Stimulated activated effector memory CD8-positive, alpha-beta T cell treated with anti-CD3 and anti-CD28 coated beads, Interleukin-12 subunit alpha, Interleukin-12 subunit beta, amount 100 ng/mL, for 72 hours (primary cell): Measurements from ENCODE around the gene STARD5.

Experiments used
- ATAC-seq: fragments of 150-1000 bp; cut with Tn5 transposase; 2 replicates; pipeline ENCODE4 v1.10.0; 2021
- DNase-seq, 2 donors: peaks; one replicate each; pipeline ENCODE4 v3.0.0; 2021 to 2022; ENCODE audit warnings: low spot score in 2 of 2
- H3K27ac Mint-ChIP-seq: one replicate; pipeline ENCODE4 v1.8.0; 2022; ENCODE audit warnings: mild to moderate bottlenecking, mixed read lengths
- H3K36me3 Mint-ChIP-seq: one replicate; pipeline ENCODE4 v1.8.0; 2022; ENCODE audit warnings: mild to moderate bottlenecking, mixed read lengths
- H3K4me1 Mint-ChIP-seq: one replicate; pipeline ENCODE4 v1.8.0; 2022; ENCODE audit warnings: mixed read lengths
- H3K4me3 Mint-ChIP-seq: one replicate; pipeline ENCODE4 v1.8.0; 2022; ENCODE audit warnings: mild to moderate bottlenecking, mixed read lengths
- H3K9me3 Mint-ChIP-seq: one replicate; pipeline ENCODE4 v1.8.0; 2022; ENCODE audit warnings: mixed read lengths

Gene STARD5

DNA sequence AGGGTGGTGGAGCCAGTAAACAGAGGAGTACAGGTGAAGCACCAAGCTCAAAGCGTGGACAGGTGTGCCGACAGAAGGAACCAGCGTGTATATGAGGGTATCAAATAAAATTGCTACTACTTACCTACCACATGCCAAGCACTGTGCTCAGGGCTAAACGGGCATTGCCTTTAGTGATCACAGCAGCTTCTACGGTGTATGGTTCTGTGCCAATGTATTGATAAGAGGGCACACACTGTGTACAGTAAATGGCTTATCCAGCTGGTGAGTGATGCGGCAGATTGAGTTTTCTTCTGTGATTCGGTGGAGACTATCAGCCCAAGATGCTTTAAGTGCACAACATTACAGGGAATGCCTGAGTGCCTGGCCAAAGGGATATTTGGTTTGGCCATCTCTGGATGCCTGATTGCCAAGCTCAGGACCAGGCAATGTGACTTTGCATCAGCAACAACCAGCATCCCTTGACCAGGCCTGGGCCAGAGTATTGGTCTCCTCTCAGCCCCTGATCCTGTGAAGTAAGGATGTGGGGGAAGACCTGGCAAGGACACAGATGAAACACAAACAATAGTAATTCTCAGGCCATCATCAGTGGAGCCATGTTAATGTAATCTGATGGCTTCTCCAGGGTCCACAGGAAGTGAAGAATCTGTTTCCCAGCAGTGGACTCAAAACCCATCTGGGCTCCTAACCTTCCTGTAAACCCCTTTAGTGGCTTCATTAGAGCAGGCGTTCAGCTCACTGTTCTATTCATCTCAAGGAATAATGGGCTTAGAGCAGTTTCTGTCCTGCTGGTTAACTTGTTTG, 14.1 kb downstream of the STARD5 start:
- DNase-seq (no peak), ATAC-seq (no peak)
- peak overlapping the region; percentile 55 for H3K27ac Mint-ChIP-seq
- peaks cover 72% of the 10 kb centered on the region for H3K36me3 Mint-ChIP-seq
- no peaks in the 10 kb centered on the region for H3K9me3 Mint-ChIP-seq
- H3K4me3 Mint-ChIP-seq = no peak overlapping the region
- H3K4me1 Mint-ChIP-seq = peaks cover 51% of the 10 kb centered on the region

DNA sequence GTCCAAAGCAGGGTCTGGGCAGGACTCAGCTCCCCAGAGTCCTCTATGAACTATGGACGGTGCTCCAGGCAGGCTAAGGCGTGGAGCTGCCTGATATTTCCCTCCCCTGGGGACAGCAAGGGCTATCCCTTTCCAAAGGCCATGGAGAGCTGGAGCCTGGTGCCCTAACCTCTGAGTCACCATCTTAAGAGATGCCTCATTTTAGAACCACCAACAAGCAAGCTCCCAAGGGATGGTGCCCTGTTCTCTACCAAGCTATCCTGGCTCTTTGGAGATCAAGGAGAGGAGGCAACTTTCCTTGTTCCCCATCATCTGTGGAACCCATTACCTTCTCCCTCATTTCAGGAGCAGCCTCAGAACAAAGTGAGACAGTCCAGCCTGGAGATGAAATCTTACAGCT, 15.7 kb downstream of the STARD5 start:
- DNase-seq = no peak
- ATAC-seq = no peak
- Mint-ChIP-seq H3K9me3 (no peaks in the 10 kb centered on the region), H3K4me3 (no peak overlapping the region), H3K4me1 (peaks cover 57% of the 10 kb centered on the region), H3K36me3 (peaks cover 80% of the 10 kb centered on the region), H3K27ac (no peak overlapping the region)

DNA sequence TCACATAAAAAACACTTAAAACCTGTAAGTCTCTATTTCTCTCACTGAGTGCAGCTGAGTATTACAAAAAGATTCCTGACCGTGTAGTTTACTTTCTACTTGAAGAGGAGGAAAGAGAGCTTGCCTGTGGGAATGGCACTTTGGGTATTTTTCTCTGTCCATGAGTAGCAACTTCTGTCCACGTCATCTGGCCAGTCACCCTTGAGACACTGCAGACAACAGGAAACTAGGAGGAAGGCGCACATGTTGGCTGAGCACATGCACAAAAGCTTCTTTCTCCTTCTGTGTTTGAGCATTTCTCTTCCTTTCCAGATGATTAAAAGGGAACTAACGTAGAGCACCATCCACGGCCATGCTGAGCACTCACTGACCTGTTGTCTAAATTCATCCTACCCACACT, 19.7 kb downstream of the STARD5 start:
- Mint-ChIP-seq H3K27ac (peak overlapping the region; percentile 84), H3K36me3 (peaks cover 100% of the 10 kb centered on the region), H3K4me3 (peak overlapping the region; percentile 99), H3K9me3 (no peaks in the 10 kb centered on the region), H3K4me1 (peaks cover 77% of the 10 kb centered on the region)
- no peak for ATAC-seq
- DNase-seq = no peak

DNA sequence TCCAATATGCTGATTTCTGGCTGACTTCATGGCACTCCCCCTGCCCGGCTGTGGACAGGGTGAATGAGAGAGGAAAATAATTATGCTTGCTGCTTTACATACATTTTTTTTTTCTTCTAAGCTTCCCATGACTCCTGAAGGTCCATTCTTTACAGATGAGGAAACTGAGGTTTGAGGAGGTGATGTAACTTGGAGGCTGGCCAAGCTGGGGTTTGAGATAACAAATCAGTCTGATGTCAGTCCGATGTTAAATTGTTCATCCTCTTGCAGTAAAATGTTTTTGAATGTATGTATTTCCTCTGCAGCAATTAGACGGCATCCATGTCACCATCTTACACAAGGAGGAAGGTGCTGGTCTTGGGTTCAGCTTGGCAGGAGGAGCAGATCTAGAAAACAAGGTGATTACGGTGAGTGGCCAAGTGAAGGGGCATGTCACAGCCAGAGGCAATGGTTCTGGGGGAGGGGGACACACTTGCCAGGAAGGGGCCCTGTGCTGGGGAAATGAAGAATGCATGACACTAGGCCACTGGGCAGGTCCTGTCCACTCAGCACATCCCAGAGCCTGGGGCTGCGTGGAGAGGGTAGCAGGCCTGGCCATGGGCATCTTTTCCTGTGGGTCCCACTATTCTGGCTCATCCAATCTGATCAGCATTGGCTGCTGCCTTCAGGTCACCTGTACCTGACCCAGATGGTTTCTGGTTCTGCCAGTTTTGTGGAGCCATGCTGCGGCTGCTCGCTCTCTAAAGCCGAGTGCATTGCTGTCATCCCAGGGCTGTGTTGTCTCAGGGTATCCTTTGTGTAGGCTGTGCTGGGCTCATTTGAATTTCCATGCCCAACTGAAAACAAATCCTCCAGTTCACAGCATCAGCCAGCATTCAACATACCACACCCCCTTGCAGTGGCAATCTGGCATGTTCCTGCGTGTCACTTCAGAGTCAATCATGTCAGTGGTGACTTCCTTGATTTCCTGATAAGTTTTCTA, 20.4 kb downstream of the STARD5 start:
- ATAC-seq (no peak), DNase-seq (no peak)
- Mint-ChIP-seq H3K4me1 (peaks cover 84% of the 10 kb centered on the region), H3K4me3 (peak overlapping the region; percentile 99), H3K27ac (peak overlapping the region; percentile 84), H3K36me3 (peaks cover 99% of the 10 kb centered on the region), H3K9me3 (no peaks in the 10 kb centered on the region)

DNA sequence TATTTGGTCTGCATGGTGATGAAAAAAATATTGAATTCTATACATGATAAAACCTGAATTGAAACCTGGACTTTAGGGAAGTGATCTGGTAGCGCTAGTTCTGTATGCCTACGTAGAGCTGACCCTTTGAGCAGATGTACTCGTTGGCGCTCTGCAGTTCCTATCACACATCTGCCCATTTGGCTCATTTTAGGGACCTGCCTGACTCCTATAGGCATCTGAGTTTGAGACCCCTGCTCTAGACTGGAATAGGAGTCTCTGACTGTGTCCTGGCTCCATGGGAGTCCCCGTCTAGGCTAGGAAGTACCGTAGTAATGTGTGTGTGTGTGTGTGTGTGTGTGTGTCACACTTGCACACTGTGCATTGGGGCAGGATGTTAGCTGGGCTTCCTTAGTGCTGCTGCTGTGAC, 21.2 kb downstream of the STARD5 start:
- H3K4me3 Mint-ChIP-seq = peak overlapping the region; percentile 99
- peaks cover 92% of the 10 kb centered on the region for H3K4me1 Mint-ChIP-seq
- DNase-seq (no peak), ATAC-seq (no peak)
- H3K9me3 Mint-ChIP-seq = no peaks in the 10 kb centered on the region
- peak overlapping the region; percentile 98 for H3K27ac Mint-ChIP-seq
- H3K36me3 Mint-ChIP-seq = peaks cover 93% of the 10 kb centered on the region

DNA sequence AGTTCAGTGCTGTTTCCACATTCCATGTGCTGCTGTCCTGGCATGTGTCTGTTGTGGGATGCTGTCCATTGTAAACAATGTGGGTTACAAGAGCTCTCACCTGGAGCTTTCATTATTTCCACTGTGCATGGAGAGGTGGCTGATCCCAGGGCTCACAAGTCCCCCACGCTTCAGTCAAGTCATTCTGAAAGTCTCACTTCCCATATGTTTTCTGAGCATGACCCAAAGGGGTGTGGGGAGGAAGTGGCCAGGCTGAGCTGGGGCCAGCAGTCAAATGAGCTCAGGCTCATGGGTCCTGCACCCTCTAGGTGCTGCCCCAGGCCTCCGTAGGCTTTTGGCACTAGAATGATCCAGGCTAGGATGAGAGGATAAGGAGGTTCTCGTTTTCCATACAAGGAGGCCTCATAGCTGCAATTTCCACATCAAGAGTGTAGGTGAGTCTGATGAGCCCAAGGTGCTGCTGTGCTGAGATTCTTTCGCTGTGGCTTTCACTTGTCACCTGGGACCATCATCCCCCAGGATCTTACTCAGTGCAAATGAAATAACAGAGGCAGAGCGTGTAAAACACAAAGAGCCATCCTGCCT, 22.0 kb downstream of the STARD5 start:
- peak overlapping the region; percentile 98 for H3K27ac Mint-ChIP-seq
- peaks cover 93% of the 10 kb centered on the region for H3K36me3 Mint-ChIP-seq
- H3K4me1 Mint-ChIP-seq = peaks cover 95% of the 10 kb centered on the region
- no peaks in the 10 kb centered on the region for H3K9me3 Mint-ChIP-seq
- DNase-seq (peak in 1 of 2 donors; percentile 71), ATAC-seq (peak; percentile 74)
- H3K4me3 Mint-ChIP-seq = peak overlapping the region; percentile 99

DNA sequence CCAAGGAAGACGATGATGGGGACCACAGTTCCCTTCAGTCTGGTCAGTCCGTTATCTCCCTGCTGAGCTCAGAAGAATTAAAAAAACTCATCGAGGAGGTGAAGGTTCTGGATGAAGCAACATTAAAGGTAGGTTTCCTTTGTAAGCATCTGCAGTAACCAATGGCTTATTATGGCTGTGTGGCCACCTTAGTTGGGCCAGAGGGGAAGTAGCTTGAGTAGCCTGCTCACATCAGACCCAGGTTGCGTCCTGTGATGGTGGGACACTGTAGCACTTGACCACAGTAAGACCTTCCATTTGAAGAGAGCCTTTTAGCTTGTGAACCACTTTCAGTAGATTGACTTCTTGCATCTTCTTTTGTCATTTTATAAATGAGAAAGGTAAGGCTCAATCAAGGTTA, 22.6 kb downstream of the STARD5 start:
- H3K9me3 Mint-ChIP-seq = no peaks in the 10 kb centered on the region
- H3K4me1 Mint-ChIP-seq = peaks cover 95% of the 10 kb centered on the region
- ATAC-seq (no peak), DNase-seq (no peak)
- peak overlapping the region; percentile 99 for H3K4me3 Mint-ChIP-seq
- peaks cover 93% of the 10 kb centered on the region for H3K36me3 Mint-ChIP-seq
- H3K27ac Mint-ChIP-seq = peak overlapping the region; percentile 98

DNA sequence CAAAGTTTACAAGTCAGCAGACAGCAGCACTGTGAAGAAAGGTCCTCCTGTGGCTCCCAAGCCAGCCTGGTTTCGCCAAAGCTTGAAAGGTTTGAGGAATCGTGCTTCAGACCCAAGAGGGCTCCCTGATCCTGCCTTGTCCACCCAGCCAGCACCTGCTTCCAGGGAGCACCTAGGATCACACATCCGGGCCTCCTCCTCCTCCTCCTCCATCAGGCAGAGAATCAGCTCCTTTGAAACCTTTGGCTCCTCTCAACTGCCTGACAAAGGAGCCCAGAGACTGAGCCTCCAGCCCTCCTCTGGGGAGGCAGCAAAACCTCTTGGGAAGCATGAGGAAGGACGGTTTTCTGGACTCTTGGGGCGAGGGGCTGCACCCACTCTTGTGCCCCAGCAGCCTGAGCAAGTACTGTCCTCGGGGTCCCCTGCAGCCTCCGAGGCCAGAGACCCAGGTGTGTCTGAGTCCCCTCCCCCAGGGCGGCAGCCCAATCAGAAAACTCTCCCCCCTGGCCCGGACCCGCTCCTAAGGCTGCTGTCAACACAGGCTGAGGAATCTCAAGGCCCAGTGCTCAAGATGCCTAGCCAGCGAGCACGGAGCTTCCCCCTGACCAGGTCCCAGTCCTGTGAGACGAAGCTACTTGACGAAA, 24.2 kb downstream of the STARD5 start:
- ATAC-seq (no peak), DNase-seq (no peak)
- peak overlapping the region; percentile 99 for H3K4me3 Mint-ChIP-seq
- H3K4me1 Mint-ChIP-seq = peaks cover 100% of the 10 kb centered on the region
- no peaks in the 10 kb centered on the region for H3K9me3 Mint-ChIP-seq
- peaks cover 76% of the 10 kb centered on the region for H3K36me3 Mint-ChIP-seq
- peak overlapping the region; percentile 98 for H3K27ac Mint-ChIP-seq

DNA sequence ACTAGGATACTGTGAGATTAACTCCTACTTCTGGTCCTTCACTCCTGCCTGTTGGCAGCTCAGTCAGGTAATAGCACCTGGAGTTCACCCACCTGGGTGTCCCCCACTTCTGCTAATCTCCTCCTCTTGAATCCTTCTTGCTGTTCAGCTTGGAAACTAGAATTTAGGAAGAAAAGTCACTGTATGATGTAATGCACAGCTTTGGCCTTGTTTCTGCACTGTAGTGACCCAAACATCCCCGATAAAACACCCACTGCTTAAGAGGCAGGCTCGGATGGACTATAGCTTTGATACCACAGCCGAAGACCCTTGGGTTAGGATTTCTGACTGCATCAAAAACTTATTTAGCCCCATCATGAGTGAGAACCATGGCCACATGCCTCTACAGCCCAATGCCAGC, 24.8 kb downstream of the STARD5 start:
- Mint-ChIP-seq H3K4me1 (peaks cover 100% of the 10 kb centered on the region), H3K9me3 (no peaks in the 10 kb centered on the region), H3K27ac (peak overlapping the region; percentile 98), H3K4me3 (peak overlapping the region; percentile 99), H3K36me3 (peaks cover 70% of the 10 kb centered on the region)
- DNase-seq = no peak
- no peak for ATAC-seq

DNA sequence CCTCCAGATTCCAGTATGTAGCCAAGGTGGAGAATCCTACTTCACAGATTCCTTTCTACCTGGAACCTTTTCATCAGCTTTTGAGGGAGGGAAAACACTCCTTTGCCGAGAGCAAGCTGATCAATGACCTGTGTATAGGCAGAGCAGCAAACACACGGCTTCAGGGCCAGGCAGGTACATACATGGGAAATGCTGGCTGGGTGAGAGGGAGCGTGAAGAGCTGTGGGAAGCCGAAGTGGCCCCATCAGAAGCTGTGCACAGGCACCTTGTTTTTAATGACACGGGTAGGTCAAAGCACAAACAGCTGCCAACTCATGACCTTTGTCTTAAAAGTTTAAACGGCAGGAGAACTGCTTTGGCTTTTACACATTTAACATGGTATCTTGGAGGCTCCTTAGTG, 25.3 kb downstream of the STARD5 start:
- ATAC-seq (no peak), DNase-seq (no peak)
- Mint-ChIP-seq H3K4me1 (peaks cover 100% of the 10 kb centered on the region), H3K27ac (peak overlapping the region; percentile 98), H3K36me3 (peaks cover 65% of the 10 kb centered on the region), H3K9me3 (no peaks in the 10 kb centered on the region), H3K4me3 (peak overlapping the region; percentile 99)

DNA sequence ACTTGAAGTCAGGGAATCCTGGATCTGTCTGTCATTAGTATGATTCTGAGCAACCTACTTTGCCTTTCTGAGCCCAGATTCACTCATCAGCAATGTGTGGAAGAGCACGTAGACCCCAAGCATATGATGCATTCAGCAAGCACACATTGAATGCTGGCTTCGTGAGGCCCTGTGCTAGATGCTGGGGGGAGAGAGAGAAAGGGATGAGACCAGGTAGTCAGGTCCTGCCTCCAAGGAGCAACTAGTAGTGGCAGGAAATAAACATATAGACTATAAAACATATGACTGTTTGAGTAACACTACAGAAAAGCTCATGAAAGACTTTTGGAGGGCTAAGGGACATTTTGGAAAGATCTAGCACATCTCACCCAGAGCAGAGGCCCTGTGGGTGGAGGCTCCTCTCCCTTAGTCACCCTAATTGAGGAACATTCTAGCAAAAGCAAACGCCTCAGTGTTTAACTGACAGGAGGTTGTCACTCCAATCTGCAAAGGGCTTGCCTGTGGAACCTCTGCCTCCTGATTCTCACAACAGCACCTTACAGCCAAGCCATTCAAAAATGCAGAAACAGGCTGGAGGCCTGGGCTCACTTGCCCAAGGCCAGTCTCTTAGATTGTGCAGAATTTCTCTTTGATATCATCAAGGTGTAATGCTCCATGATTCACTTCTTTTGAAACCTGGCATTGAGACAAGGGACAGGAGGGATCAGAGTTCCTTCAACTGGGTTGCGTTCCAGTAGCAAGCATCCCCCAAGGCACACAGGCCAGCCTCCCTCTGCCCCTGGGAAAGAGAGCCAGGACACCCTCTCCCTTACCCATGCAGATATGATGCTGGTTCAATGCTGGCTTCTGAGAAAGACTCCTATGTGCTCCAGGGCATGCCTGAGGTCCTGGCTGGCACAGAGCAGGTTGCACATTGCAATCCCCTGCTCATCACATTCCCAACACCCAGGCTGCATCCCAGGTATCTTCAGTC, 26.1 kb downstream of the STARD5 start:
- peak; percentile 46 for ATAC-seq
- peaks cover 100% of the 10 kb centered on the region for H3K4me1 Mint-ChIP-seq
- peak overlapping the region; percentile 98 for H3K27ac Mint-ChIP-seq
- H3K9me3 Mint-ChIP-seq = no peaks in the 10 kb centered on the region
- H3K36me3 Mint-ChIP-seq = peaks cover 58% of the 10 kb centered on the region
- peak overlapping the region; percentile 99 for H3K4me3 Mint-ChIP-seq
- DNase-seq = no peak

DNA sequence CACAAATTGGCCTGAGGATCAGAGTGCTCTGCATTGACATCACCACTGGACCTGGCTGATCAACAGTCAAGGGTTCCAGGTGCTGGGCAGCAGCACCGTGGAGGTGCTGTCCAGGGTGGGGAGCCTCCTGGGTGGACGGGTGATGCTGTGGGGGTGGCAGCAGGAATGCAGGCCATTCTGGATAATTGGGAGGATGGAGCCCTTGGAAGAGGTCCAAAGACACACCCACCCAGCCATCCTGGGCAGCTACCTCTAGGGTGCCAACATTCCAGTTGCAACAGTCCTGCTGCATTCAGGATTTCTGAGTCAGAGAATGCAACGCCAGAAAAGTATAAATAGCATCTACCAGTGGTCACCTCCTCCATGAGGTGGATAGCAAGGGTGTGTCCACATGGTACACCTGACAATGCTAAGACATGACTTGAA, 26.8 kb downstream of the STARD5 start:
- peak overlapping the region; percentile 98 for H3K27ac Mint-ChIP-seq
- peak overlapping the region; percentile 99 for H3K4me3 Mint-ChIP-seq
- peaks cover 56% of the 10 kb centered on the region for H3K36me3 Mint-ChIP-seq
- DNase-seq (no peak), ATAC-seq (no peak)
- H3K9me3 Mint-ChIP-seq = no peaks in the 10 kb centered on the region
- H3K4me1 Mint-ChIP-seq = peaks cover 100% of the 10 kb centered on the region

DNA sequence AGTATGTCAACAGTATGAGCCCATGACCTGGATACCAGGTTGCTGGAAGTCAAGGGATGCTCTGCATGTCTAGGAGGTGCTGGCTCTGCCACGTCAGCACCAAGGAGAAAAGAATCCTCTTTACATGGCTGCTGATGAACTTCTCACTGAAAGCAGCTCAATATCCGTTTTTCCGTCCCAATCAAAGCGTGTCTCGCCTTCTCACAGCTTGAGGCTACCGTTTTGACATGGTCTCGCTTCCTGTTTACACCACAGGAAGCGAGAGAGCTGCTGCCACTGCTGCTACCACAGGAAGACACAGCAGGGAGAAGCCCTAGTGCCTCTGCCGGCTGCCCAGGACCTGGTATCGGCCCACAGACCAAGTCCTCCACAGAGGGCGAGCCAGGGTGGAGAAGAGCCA, 27.3 kb downstream of the STARD5 start:
- DNase-seq (peak; percentile 56 to 85), ATAC-seq (peak; percentile 81)
- peak overlapping the region; percentile 98 for H3K27ac Mint-ChIP-seq
- no peaks in the 10 kb centered on the region for H3K9me3 Mint-ChIP-seq
- H3K4me3 Mint-ChIP-seq = peak overlapping the region; percentile 99
- peaks cover 51% of the 10 kb centered on the region for H3K36me3 Mint-ChIP-seq
- H3K4me1 Mint-ChIP-seq = peaks cover 100% of the 10 kb centered on the region

DNA sequence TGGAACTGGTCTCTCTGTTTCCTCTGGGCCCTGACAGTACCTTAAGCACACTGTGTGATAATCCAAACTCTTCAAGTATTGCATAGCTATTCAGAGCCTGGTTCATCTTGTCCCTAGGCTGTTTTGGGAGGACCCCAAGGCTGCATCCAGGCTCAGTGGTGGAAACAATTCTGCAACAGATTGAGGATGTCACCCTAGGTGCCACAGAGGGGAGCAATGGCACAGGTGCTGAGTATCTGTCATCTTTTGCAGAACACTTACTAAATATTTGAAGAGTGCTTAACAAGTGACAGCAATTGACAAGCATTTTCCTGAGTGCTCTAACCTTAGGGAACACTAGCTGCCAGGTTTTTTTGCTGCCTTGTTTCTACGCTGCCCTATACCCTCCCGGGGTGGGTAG, 27.8 kb downstream of the STARD5 start:
- ATAC-seq = no peak

More for the DNA sequence above, 27.8 kb downstream of the STARD5 start:
- peak overlapping the region; percentile 99 for H3K4me3 Mint-ChIP-seq
- peaks cover 46% of the 10 kb centered on the region for H3K36me3 Mint-ChIP-seq
- no peaks in the 10 kb centered on the region for H3K9me3 Mint-ChIP-seq
- DNase-seq = no peak
- peaks cover 100% of the 10 kb centered on the region for H3K4me1 Mint-ChIP-seq
- H3K27ac Mint-ChIP-seq = peak overlapping the region; percentile 98
